Panc1 (cell line): Measurements from ENCODE around the gene RAB3IL1.

ENCODE experiments used
- CTCF ChIP-seq: fragments of 450-650 bp; IDR thresholded peaks from 2 replicates; pipeline ENCODE4 v1.5.1; 2017; ENCODE audit warnings: mild to moderate bottlenecking
- POLR2AphosphoS5 ChIP-seq: IDR thresholded peaks from 2 replicates; pipeline ENCODE4 v1.6.1; 2012; ENCODE audit warnings: mild to moderate bottlenecking, low read depth, low read length, moderate library complexity
- REST ChIP-seq, 2 experiments: IDR thresholded peaks; 2 replicates each; pipeline ENCODE4 v1.6.1; 2011 to 2012; ENCODE audit warnings: low read depth in 2 of 2, control low read depth in 1 of 2, low read length in 1 of 2, mild to moderate bottlenecking in 1 of 2, moderate library complexity in 1 of 2; ENCODE audit not compliant: insufficient read depth in 1 of 2
- TCF7L2 ChIP-seq: IDR thresholded peaks from 2 replicates; pipeline ENCODE4 v1.6.1; 2011; ENCODE audit warnings: mild to moderate bottlenecking, low read depth, low read length, inconsistent platforms

- no peak for TF ChIP-seq CTCF
- no peak for TF ChIP-seq POLR2AphosphoS5
- no peak for TF ChIP-seq REST (IDR thresholded peaks at IDR 0.05; ENCODE audit: insufficient read depth in 1 of 2, low read depth in 2 of 2, low read length in 1 of 2)
- TF ChIP-seq TCF7L2 = no peak
Measured at GRCh38 chr11:61957021-61957770, 39.8 kb upstream of the RAB3IL1 start.
